ENCODE data around the gene ASB6.
"Not testable (repeated sequence)": the region's sequence is repeated elsewhere in the genome, so short reads cannot be mapped to it uniquely, and the experiment has no call there.

The ASB6 gene

DNA sequence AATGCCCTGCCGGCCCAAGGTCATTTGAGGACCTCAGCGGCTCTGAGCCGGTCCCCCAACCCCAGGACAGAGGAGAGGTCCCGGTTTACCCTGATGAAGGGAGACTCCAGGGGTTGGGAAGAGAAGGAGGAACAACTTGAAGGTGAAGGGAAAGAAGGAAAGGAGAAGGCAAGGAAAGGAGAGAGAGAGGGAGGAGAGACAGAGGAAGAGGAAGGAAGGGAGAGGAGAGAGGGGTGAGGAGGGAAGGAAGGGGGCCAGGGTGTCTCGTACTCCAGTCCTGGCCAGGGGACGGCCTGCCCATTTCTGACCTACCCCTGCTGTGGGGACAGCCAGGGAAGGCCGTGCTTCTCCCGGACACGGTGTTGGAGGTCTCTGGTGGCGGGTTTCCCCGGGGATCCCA, 25.4 kb upstream of the ASB6 start:
- no peak for DNase-seq (ENCODE audit: low spot score)

DNA sequence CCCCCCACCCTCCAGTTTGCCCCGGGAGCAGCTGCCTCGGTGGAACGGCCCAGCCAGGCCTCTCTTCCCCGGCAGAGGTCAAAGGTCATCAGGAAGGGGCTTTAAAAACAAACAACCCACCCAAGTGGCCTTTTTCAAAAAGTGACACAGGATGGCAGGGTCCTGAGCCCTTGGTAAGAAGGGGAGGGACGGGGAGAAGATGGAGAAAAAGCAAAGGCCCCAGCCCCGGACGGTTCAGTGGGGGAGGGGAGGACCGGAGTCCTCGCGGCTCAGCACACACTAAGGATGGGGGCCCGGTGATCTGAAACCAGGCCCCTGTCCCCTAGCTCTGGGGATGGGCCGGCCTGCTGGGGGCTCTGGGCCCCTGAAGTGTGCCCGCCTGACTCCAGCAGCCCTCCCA, 24.6 kb upstream of the ASB6 start:
- no peak for DNase-seq (ENCODE audit: low spot score)

DNA sequence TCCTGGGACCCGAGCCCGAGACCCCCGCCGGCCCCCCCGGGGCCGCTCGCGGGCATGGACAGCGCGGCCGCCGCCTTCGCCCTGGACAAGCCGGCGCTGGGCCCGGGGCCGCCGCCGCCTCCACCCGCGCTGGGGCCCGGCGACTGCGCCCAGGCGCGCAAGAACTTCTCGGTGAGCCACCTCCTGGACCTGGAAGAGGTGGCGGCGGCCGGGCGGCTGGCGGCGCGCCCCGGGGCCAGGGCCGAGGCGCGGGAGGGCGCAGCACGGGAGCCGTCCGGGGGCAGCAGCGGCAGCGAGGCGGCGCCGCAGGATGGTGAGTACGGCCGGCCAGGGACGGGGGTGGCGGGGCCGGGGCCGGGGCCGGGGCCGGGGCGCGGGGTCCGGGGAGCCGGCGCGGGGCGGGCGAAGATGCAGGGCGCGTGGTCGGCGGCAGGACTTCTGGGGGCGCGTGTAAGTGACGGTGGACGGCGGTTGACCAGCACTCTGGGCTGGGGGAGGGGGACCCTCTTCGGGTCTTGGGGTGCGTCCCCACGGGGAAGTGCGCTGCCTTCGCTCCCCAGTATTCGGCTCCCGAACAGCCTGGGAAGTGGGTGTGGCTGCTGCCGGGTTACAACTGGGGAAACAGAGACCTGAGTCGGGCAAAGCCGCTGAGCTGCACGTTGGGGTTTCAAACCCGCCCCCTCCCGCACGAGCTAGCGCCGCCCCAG, 24.0 kb upstream of the ASB6 start:
- no peak for DNase-seq (ENCODE audit: low spot score)

DNA sequence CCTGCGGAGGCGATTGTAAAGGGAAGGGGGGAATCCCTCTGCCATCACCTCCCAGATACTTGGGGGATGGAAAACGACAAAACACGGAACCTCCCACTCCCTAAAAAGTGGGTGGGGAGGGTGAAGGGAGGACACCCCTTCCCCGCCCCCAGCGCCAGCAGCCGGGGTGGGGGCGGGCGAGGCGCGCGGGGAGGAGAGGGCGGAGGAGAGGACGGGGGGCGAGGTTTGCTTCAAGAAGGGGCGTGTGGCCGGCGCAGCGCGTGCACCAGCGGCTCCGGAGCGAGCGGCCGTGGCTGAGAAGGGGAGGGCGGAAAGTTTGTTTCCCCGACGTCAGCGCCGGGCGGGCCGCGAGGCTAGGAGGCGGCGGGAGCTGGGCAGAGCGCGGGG, 23.4 kb upstream of the ASB6 start, which contains the start of gene PRRX2:
PRRX2 (plus strand) TSS at position 259 of the 387 bp plus-strand sequence. CDS start 221 bp downstream, outside the sequence.
- DNase-seq (ENCODE audit: low spot score), result no peak

DNA sequence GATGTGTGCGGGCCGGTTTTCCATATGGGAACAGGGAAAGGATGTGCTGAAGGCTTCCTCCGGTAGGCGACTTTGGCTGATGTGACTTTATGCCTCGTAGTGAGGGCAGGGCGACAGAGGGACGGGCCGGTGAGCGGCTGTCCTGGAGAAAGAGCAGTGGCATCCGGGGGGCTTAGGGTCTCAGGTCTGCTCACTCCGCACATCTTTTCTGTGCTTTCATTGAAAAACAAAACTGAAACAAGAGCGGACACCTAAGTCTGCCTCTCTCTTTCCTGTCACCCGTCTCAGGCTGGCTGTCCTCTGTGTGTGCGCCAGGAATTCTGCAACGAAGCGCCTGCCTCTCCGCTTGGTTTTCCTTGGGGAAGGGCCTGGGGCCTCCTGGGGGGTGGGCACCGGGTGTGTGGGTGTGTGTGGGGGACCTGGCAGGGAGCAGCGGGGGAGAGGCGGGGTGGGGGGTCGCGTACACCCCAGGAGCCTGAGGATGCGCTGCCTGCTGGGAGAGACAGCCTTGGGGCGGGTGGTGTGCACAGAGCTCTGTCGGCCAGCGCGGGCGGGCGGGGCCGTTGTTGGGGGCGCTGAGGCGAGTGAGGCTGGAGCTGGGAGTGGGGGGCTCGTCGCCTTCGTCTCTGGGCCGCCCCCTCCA, 22.9 kb upstream of the ASB6 start:
- no peak for DNase-seq (ENCODE audit: low spot score)

DNA sequence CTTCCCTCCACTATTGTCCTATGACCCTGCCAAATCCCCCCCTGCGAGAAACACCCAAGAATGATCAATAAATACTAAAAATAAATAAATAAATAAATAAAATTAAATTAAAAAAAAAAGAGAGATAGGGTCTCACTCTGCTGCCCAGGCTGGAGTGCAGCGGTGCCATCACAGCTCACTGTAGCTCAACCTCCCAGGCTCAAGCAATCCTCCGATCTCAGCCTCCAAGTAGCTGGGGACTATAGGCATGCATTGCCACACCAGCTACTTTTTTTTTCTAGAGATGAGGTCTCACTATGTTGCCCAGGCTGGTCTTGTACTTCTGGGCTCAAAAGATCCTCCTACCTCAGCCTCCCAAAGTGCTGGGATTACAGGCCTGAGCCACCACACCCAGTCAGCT, 20.3 kb upstream of the ASB6 start:
- DNase-seq (ENCODE audit: low spot score), result not testable (repeated sequence)

DNA sequence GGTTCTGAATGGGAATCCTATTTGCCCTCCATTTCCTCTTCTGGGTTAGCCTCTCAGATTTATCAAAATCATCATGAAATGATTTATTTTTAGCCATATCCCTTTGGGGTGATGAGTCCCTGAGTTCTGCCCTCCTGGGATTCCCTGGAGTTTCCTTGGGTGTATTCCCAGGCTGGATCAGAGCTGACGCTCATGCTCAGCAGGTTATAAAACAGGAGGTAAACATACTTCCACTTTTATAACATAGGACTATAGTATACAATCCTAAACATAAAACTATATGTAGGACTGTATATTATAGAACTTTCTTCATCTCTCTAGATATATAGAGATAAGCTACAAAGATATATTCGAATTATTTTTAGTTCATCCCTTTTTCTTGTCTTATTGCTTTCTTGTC, 19.1 kb upstream of the ASB6 start:
- DNase-seq (ENCODE audit: low spot score), result no peak

DNA sequence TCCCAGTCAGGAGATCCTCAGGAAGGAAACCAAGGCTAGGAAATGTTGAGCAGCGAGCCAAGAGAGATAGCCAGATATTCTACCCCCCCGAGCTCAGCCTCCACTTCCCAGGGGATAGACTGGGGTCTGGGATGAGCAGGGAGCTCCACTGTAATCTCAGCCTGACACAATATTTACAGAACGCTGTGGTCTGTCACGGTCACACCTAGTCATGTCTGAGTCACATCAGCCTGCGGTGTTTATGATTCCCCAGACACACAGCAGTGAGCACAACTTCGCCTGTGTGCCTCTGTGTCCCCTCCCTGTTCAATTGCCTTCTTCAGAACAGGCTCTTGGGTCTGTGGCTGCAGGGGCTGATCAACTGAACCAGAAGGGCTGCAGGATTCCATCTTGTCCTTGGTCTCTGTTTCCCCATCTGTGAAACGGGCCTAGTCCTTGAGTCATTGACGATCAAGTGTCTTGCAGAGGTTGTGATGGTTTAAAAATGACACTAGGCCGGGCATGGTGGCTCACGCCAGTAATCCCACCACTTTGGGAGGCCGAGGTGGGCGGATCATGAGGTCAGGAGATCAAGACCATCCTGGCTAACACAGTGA, 14.9 kb upstream of the ASB6 start:
- no peak for DNase-seq (ENCODE audit: low spot score)

DNA sequence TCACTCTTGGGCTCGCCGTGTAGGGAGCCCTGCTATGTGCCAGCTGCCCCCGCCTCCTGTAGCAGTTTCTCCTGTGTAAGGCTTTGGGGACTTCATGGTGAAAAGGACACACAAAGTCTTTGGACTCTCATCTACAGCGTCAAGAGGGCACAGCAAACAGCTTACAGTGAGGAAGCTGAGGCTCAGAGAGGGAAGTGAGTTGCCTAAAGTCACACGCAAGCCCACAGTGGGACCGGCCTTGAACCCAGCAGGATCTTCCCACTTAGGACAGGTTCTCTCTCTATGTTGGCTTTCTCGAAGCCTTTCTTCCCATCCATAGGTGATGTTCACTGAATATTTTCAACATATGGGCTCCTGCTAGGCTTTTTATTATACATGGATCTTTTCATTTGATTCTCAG, 13.7 kb upstream of the ASB6 start:
- DNase-seq (ENCODE audit: low spot score), result no peak

DNA sequence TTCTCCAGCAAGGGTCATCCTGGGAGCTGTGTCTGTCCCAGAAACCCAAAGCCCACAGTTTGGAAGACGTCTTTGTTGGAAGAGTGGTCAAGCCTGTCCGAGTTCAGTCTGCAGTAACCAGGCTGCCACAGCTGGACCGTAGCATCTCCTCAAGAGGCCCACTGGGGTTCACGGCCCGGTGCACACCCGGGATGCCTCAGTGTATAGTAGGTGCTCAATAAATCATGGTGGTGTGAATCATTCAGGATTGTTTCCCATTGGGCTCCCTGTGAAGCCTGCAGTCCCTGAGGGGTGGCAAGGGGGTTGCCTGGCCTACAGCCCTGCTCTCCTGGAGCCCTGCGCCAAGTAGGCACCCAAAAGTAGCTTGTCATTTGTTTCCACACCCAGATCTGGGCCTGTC, 13.2 kb upstream of the ASB6 start:
- no peak for DNase-seq (ENCODE audit: low spot score)

DNA sequence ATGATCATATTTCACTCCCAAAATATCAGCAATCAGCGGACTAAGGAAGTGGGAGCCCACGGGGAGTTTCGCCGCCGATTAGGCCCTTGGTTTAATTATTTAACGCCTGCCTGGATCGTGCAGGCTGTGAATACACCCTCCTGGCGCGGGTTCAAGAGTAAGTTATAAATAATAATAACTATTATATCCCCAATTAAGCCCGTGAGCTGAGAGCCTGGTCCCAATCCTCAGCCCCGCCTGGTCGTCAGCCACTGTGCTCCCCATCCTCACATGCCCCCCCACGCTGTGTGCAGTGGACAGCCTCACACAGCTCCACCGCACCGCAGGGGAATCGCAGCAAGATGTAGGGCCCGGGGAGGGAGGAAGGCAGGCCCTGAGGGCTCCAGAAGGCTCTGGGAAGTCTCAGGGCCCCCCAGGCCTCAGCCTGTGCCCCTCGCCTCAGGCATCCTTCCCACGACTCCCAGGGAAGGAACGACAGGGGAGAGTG, 12.6 kb upstream of the ASB6 start:
- DNase-seq (ENCODE audit: low spot score), result no peak

DNA sequence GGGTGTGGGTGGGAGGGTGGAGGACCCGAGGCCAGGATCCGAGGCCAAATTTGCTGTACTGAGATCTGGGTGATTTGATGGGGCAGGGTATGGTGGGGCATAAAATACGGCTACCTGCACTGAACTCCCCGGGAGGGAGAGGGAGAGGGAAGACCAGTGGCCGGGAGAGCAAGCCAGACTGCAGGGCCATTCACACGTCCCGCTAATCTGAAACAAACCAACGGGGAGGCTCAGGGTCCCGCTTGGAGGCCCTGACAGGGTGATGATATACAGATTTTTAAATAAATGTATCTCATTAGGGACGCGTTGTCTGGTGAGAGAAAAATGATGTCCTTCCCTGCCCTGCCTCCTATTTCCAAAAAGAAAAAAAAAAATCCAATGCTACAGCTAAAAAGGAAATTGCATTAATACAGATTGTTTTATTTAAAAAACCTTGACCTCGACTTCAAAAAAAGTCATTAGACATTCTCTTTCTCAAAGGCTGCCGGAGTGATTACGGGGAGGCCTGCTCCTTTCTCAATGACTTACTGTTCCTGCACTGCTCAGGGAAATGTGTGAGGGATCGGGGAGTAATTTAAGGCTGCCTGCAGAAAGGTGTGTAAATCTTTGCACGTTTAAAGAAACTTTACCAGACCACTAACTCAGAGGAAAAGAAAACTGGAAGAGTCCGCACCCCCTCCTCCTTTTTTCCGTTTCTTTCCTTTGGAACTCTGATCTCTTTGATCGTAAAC, 12.0 kb upstream of the ASB6 start:
- no peak for DNase-seq (ENCODE audit: low spot score)

DNA sequence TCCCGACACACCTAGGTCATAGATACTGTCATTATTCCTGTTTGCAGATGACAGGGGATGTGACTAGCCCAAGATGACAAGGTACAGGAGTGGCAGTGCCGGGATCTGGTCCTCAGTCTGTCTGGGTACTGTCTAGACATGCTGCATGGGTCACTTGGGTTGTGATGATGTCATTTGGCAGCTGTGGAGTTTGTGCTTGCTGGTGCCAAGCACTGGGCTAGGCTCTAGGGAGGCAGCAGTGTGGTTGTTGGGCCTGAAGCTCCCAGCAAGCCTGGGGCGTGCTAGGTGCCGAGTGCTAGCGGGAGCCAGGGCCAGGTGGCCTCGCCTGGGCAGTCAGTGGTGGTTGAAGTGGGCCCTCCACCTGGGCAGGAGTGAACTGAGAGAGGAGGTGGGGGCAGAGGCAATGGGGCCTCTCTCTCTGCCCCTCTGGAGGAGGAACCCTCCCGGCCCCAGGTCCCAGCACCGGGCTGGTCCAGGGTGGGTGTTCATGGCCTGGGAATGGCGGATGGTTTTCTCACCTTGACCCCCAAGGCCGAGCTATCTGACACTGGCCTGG, 8.8 kb upstream of the ASB6 start:
- DNase-seq (ENCODE audit: low spot score), result no peak

DNA sequence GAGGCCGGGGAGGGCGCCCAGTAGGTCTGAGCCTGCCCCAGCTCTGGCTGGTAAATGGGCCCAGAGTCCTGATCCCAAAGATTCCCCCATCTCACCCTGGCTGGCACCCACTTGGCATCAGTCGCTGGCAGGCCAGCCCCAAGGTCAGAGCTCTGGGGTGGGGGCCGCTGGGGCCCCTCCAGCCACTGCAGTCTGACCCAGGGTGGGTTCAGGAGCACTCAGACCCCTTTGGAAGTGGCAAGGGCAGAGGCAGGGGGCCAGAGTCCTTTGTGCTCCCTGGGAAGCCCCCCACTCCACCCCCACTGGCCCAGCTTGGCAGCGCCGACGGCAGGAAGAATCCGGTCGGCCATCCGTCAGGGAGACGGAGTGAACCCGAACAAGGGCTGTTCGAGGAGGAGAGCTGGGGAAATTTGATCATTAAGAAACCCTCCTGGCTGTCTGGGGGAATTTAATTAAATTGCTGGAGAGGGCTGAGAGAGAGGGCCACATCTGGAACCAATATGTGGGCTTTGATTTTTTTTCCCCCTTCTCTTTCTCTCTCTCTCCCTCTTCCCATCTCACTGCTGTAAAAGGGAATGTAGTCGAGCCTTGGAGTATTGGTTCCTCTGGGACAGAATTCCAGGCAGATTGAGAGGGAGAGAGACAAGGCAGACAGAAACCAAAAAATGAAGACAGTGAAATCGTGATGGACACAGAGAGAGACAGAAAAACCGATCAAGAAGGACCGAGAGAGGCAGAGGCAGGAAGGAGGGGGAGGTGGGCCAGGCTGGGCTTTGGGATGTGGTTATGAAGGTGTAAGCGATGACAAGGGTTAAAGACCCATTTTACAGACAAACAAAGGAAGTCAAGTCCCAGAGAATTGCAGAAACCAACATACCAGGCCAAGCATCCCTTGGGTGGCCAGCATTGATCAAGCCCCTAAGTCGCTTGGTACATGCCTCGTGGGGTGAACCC, 8.1 kb upstream of the ASB6 start:
- DNase-seq (ENCODE audit: low spot score), result no peak

DNA sequence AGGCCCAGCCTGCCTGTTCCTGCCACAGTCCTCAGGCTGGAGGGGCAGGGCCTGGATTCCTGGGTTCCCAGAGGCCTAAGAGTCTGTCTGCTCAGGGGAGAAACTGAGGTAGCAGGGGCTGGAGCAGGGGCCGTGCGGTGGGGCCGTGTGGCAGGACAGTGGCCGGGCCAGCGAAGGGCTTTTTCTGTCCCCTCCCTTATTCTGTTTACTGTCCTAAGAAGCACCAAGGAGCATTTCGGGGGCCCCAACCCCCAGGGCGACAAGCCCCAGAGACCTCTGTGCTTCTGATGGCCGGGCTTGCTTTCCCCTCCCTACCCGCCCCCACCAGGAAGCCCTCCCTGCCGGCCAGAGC, 6.8 kb upstream of the ASB6 start:
- no peak for DNase-seq (ENCODE audit: low spot score)

DNA sequence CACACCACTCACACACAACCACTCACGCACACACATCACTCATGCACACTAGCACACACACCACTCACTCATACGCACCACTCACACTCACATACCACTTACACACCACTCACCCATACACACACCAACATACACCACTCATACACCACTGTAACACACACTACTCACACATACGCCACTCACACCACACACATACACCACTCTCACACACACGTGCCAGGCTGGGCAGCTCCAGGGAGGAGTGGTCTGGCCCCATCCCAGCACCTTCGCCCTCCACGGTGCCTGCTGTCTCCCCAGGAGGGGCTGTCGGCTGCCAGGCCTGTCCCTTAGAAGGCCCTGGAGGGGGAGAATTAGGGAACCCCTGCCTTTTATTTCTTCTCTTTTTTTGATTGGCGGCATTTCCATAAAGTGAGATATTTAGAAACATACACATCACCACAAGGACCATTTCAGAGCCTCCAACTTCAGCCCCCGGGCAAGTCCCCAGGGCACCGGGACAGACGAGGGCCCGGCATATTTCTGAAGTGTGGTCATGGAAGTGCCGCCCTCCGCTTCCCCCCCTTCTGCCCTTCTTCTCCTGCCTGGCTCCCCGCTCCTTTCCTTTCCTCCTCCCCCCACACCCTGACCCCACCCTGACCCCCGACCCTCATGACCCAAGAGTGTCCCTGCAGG, 6.3 kb upstream of the ASB6 start:
- DNase-seq (ENCODE audit: low spot score), result no peak

DNA sequence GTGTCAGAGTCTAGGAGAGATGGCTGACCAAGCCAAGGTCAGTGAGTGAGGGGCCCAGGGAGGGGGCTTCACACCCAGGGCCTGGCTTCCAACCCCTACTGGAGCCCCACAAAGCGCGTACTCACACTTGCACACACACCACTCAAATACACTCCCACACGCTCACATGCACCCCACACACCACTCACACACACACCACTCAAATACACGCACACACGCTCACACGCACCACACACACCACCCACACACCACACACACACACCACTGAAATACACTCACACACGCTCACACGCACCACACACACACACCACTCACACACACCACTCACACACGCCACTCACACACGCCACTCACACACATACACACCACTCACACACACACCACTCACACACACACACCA, 5.7 kb upstream of the ASB6 start:
- DNase-seq (ENCODE audit: low spot score), result no peak

DNA sequence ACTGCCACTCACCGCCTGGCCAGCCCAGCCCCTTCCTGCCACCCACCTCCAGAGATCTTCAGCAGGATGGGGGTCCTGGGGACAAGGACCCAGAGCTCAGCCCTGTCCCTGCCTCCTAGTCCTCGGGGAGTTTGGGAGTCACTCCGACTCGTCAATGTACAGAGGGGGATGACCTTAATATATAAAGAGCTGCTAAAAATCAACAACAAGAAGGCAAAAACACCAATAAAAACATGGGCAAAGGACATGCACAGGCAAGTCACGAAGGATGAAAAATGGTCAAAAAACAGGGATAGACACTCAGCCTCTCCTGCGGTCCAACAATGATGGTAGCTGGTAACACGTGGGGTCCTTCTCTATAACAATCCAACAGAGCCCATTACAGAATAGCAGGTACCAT, 4.7 kb upstream of the ASB6 start:
- DNase-seq (ENCODE audit: low spot score), result no peak

DNA sequence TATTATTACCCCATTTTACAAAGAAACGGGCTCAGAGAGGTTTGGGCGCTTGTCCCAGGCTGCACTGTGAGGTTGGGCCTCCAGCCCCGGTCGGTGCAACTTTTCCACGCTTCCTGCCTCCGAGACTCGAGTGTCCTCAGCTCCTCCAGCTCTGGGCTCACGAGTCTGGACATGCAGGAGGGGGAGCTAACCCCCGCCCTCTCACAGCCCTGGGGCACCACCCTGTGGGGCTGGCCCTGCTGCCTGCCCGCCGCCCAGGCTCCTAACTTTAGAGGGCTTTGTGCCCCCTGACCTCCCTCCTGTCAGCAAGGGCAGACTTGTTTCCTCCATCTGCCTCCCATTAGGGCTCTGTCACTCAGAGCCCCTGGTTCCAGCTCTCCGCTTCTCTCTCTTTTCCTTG, 4.3 kb upstream of the ASB6 start:
- no peak for DNase-seq (ENCODE audit: low spot score)

DNA sequence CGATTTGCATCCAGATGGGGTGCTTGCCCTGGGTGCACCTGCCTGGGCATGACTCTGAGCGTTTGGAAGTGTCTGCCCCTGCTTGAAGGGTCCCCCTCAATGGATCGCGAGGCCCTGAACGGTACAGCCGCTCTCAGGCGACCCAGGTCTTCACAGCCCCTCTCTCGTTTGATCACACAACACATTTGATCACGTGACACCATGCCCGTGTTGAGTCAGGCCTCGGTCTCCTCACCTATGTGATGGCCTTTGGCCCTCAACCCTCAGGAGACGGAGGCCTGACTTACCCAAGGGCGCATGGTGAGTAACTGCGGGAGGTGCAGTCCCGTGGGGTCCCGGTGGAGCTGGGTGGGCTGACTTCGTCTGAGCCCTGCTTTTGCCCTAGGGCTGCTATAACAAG, 3.0 kb upstream of the ASB6 start:
- DNase-seq (ENCODE audit: low spot score), result no peak

DNA sequence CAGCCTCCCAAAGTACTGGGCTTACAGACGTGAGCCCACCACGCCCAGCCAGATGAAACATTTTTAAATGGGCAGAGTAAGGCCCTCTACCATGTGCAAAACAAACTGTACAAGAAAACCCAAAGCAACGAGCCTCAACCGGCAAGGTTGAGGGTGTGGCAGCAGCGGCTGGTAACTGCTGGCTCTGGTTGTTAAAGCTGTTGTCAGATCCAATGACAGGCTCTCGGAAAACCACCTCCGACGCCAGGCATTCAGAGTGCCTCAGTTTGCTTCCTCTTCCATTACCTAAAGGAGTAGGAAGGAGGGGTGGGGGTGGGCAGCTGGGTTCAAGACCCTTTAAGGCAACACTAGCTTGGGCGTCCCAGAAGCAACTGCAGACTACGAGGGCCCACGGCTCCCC, 2.4 kb upstream of the ASB6 start:
- DNase-seq (ENCODE audit: low spot score), result no peak
